WTC11 (cell line): ENCODE data around the gene DTWD2. TPM values are rescaled to one million over a fixed set of nuclear protein-coding genes. Genes with fewer than 3 reads are reported as not detected.

Experiments used
- ATAC-seq: fragments of 200-7000 bp; cut with Tn5 transposase; 2 replicates; pipeline ENCODE4 v1.10.0; 2021; ENCODE audit warnings: mild to moderate bottlenecking, moderate library complexity
- CTCF ChIA-PET: fragments of 300-600 bp; sonication (Branson Sonifier 250); formaldehyde crosslinking; loops from one replicate; lab custom pipeline; 2021; ENCODE audit warnings: antibody characterized with exemption; lab: Charles Lee
- POLR2A ChIA-PET: fragments of 350-600 bp; sonication (Branson Sonifier 250); formaldehyde crosslinking; loops from one replicate; lab custom pipeline; 2021; ENCODE audit warnings: antibody characterized with exemption; lab: Charles Lee
- DNase-seq: peaks from one replicate; pipeline ENCODE4 v3.0.0; 2021; ENCODE audit warnings: low spot score
- H3K27ac Mint-ChIP-seq: 2 replicates; pipeline ENCODE4 v1.8.0; 2021; ENCODE audit warnings: mixed read lengths
- H3K27me3 Mint-ChIP-seq: 2 replicates; pipeline ENCODE4 v1.8.0; 2021; ENCODE audit warnings: low read depth, mild to moderate bottlenecking, moderate library complexity, mixed read lengths
- H3K36me3 Mint-ChIP-seq: 2 replicates; pipeline ENCODE4 v1.8.0; 2021; ENCODE audit warnings: mixed read lengths
- H3K4me1 Mint-ChIP-seq: 2 replicates; pipeline ENCODE4 v1.8.0; 2022; ENCODE audit warnings: mixed read lengths
- H3K4me3 Mint-ChIP-seq: 2 replicates; pipeline ENCODE4 v1.8.0; 2021; ENCODE audit warnings: mild to moderate bottlenecking, moderate library complexity, mixed read lengths
- H3K9me3 Mint-ChIP-seq: 2 replicates; pipeline ENCODE4 v1.8.0; 2021; ENCODE audit warnings: mixed read lengths
- AFF4 ChIP-seq: sonication (generic); formaldehyde crosslinking; IDR thresholded peaks from 2 replicates; pipeline ENCODE4 v1.8.1; 2023; ENCODE audit warnings: mild to moderate bottlenecking, missing genetic modification reagents, borderline replicate concordance
- ATF3 ChIP-seq: sonication (generic); formaldehyde crosslinking; conservative IDR thresholded peaks from 2 replicates; pipeline ENCODE4 v1.8.1; 2022; ENCODE audit warnings: mild to moderate bottlenecking, missing genetic modification reagents
- CBFB ChIP-seq: sonication (generic); formaldehyde crosslinking; IDR thresholded peaks from 2 replicates; pipeline ENCODE4 v1.8.1; 2022; ENCODE audit warnings: mild to moderate bottlenecking, low read depth, missing genetic modification reagents
- CTCF ChIP-seq: fragments of 200-600 bp; IDR thresholded peaks from 2 replicates; pipeline ENCODE4 v1.8.0; 2022; ENCODE audit warnings: antibody characterized with exemption
- IRF2 ChIP-seq: sonication (generic); formaldehyde crosslinking; IDR thresholded peaks from 2 replicates; pipeline ENCODE4 v1.8.0; 2022; ENCODE audit warnings: low read depth, missing genetic modification reagents, borderline replicate concordance
- JAZF1 ChIP-seq: fragments of 250-450 bp; sonication (Bioruptor Pico); IDR thresholded peaks from 2 replicates; pipeline ENCODE4 v1.9.0; 2021; ENCODE audit warnings: moderate library complexity, mild to moderate bottlenecking, inconsistent platforms
- JUN ChIP-seq: sonication (generic); formaldehyde crosslinking; IDR thresholded peaks from 2 replicates; pipeline ENCODE4 v1.8.0; 2023; ENCODE audit warnings: mild to moderate bottlenecking, missing genetic modification reagents
- PRDM15 ChIP-seq: sonication (generic); formaldehyde crosslinking; IDR thresholded peaks from 2 replicates; pipeline ENCODE4 v1.8.0; 2022; ENCODE audit warnings: missing genetic modification reagents
- RELA ChIP-seq: sonication (generic); formaldehyde crosslinking; IDR thresholded peaks from 2 replicates; pipeline ENCODE4 v1.8.1; 2022; ENCODE audit warnings: missing genetic modification reagents, mild to moderate bottlenecking, borderline replicate concordance
- SMAD4 ChIP-seq: sonication (generic); formaldehyde crosslinking; IDR thresholded peaks from 2 replicates; pipeline ENCODE4 v1.8.0; 2022; ENCODE audit warnings: mild to moderate bottlenecking, missing genetic modification reagents
- TP53 ChIP-seq: sonication (generic); formaldehyde crosslinking; IDR thresholded peaks from 2 replicates; pipeline ENCODE4 v1.8.1; 2023; ENCODE audit warnings: mild to moderate bottlenecking, missing genetic modification reagents
- ZMAT4 ChIP-seq: fragments of 250-450 bp; sonication (Bioruptor Pico); IDR thresholded peaks from 2 replicates; pipeline ENCODE4 v1.9.0; 2021; ENCODE audit warnings: mild to moderate bottlenecking
- total RNA-seq: library from RNA; stranded (reverse); gene quantifications from 3 replicates; pipeline ENCODE4 v1.2.3, GENCODE V29; 2021

DTWD2 gene
- total RNA-seq, 1 experiment from 2014 or later = 13.1 TPM

GRCh38 chr5:119022773-119023172, 34.4 kb upstream of the DTWD2 start (continued):
- TF ChIP-seq ATF3 (CRISPR knock-in tag) = no peak
- no peak for TF ChIP-seq PRDM15 (CRISPR knock-in tag)
- no peak for TF ChIP-seq IRF2 (CRISPR knock-in tag)
- TF ChIP-seq JAZF1 (CRISPR knock-in tag) = no peak
- TF ChIP-seq, all 79 proteins: peak for 0

- no peaks in the 10 kb centered on the region for H3K27me3 Mint-ChIP-seq
- peaks cover 15% of the 10 kb centered on the region for H3K9me3 Mint-ChIP-seq
- TF ChIP-seq ATF3 (CRISPR knock-in tag) (no peak), JUN (no peak), ZMAT4 (CRISPR knock-in tag) (no peak), CBFB (CRISPR knock-in tag) (no peak), TP53 (CRISPR knock-in tag) (no peak), AFF4 (CRISPR knock-in tag) (no peak), CTCF (peak; percentile 30), SMAD4 (CRISPR knock-in tag) (no peak), RELA (CRISPR knock-in tag) (no peak)
- TF ChIP-seq, all 79 proteins: peak for 1
- DNase-seq = no peak
- no peak overlapping the region for H3K27ac Mint-ChIP-seq
- POLR2A ChIA-PET = no interaction called here
- CTCF ChIA-PET = interaction anchor here (0.6 to 1.7 kb wide), 21 partner anchors 8 to 1145 kb away, joined by 3 to 15 read pairs (median 4); partner anchors contain the start of genes DMXL1 and DTWD2
- H3K4me1 Mint-ChIP-seq = peaks cover 3% of the 10 kb centered on the region; the same call in 1 of the 2 replicates
- no peak overlapping the region for H3K4me3 Mint-ChIP-seq
- peaks cover 4% of the 10 kb centered on the region for H3K36me3 Mint-ChIP-seq
- ATAC-seq = peak; percentile 73
Observed at GRCh38 chr5:119022017-119022745, 33.8 kb upstream of the DTWD2 start.
